ENCODE data around the gene OR5AU1. TPM values are rescaled to one million over a fixed set of nuclear protein-coding genes. Genes with fewer than 3 reads are reported as not detected.
A peak's percentile ranks its signal among the peaks of the same experiment; 100 is the strongest.

Gene OR5AU1
- total RNA-seq, 1 donor from 2014 or later, result not detected

DNA sequence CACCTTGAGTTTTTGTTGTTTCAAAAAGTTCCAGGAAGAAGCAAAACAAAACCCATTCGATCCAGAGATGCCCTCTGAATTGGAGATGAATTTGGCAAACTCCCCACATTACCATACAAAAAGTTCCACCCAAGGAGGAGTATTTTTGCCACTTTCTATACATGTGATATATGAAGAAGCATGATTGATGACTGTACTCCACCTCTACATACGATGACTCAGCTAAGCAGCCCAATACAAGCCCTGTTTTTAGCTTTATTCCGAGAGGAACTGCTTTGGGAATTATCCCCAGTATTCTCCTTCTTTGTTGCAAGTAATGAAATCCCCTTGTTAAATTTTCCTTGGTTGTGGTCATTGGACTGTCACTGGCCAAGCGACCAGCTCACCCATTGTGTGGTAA is 43.6 kb downstream of the OR5AU1 start:
- H3K4me1 Mint-ChIP-seq (ENCODE audit: low read depth), result peaks cover 11% of the 10 kb centered on the region
- no peaks in the 10 kb centered on the region for H3K9me3 Mint-ChIP-seq
- H3K4me3 Mint-ChIP-seq (ENCODE audit: low read depth), result no peak overlapping the region
- intact Hi-C loops (cut with micrococcal nuclease), result no loop called here
- no peaks in the 10 kb centered on the region for H3K36me3 Mint-ChIP-seq (ENCODE audit: low read depth)
- no peaks in the 10 kb centered on the region for H3K27me3 Mint-ChIP-seq (ENCODE audit: low read depth)
- no peak for DNase-seq (ENCODE audit: low spot score)
- no peak overlapping the region for H3K27ac Mint-ChIP-seq

DNA sequence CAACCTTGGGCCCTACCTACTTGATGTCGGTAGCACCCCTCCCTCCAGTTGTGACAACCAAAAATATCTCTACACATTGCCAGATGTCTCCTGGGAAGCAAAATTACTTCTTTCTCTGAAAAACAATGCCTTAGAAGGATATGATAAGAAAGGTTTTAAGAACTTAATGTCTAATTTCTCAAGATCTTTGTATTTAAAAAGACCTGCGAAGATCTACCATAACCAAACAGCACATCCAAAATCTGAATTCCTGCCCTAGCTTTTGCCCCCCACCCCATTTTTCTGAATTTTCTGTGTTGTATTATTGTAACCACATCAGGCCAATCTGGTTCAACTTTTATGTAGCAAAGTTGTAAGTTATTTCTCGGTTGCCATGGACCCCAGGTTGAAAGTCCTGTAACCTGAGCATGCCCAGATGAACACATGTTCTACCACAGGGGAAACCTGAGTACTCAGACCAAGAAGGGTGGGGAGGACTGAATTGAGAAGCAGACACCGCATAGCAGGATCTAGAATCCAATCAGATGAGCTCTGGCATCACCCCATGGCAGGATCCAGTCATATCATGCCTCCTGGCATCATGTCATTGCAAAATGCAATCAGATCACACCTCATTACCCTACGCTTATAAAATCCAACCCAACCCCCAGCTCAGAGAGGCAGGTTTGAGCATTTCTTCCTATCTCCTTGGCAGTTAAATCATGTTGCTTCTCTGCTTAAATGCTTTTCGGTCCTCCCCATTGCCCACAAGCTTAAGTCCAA is 46.3 kb downstream of the OR5AU1 start:
- no peaks in the 10 kb centered on the region for H3K27me3 Mint-ChIP-seq (ENCODE audit: low read depth)
- peak overlapping the region; percentile 61 for H3K27ac Mint-ChIP-seq
- H3K36me3 Mint-ChIP-seq (ENCODE audit: low read depth), result no peaks in the 10 kb centered on the region
- H3K4me1 Mint-ChIP-seq (ENCODE audit: low read depth), result peaks cover 24% of the 10 kb centered on the region
- H3K9me3 Mint-ChIP-seq, result no peaks in the 10 kb centered on the region
- no peak overlapping the region for H3K4me3 Mint-ChIP-seq (ENCODE audit: low read depth)
- intact Hi-C loops (cut with micrococcal nuclease), result no loop called here
- no peak for DNase-seq (ENCODE audit: low spot score)

DNA sequence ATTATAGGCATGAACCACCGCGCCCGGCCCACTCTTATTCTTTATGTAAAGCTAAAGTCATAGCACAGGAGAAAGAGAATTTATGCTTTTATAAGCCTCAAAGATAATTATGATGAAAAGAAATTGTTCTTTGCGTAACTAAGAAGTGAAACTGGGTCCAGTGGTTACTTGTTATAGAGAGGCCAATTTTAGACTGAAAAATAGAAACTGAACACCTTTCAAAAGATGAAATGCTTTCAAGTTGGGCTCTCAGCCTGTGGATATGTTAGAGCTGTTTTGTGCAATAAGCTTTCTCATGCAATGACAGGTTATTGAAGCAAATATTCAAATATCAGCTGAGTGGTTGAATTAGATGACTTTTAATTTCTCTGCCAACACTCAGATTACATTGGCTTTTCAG is 47.1 kb downstream of the OR5AU1 start:
- Mint-ChIP-seq H3K27ac (no peak overlapping the region), H3K27me3 (ENCODE audit: low read depth) (no peaks in the 10 kb centered on the region), H3K4me3 (ENCODE audit: low read depth) (no peak overlapping the region), H3K4me1 (ENCODE audit: low read depth) (peaks cover 25% of the 10 kb centered on the region), H3K9me3 (no peaks in the 10 kb centered on the region), H3K36me3 (ENCODE audit: low read depth) (no peaks in the 10 kb centered on the region)
- intact Hi-C loops (cut with micrococcal nuclease), result no loop called here
- no peak for DNase-seq (ENCODE audit: low spot score)

GRCh38 chr14:21107283-21107800 is 48.5 kb downstream of the OR5AU1 start:
- Mint-ChIP-seq H3K4me3 (ENCODE audit: low read depth) (no peak overlapping the region), H3K9me3 (no peaks in the 10 kb centered on the region), H3K4me1 (ENCODE audit: low read depth) (peaks cover 33% of the 10 kb centered on the region), H3K27ac (no peak overlapping the region), H3K36me3 (ENCODE audit: low read depth) (no peaks in the 10 kb centered on the region), H3K27me3 (ENCODE audit: low read depth) (no peaks in the 10 kb centered on the region)
- DNase-seq (ENCODE audit: low spot score), result no peak
- intact Hi-C loops (cut with micrococcal nuclease), result loop anchor here (1.0 to 2.0 kb wide), 2 partner anchors 39 to 93 kb away; no protein-coding TSS in a partner anchor

- H3K4me3 Mint-ChIP-seq (ENCODE audit: low read depth), result no peak overlapping the region
- intact Hi-C loops (cut with micrococcal nuclease), result loop anchor here (1.0 to 2.0 kb wide), 2 partner anchors 38 to 92 kb away; no protein-coding TSS in a partner anchor
- H3K9me3 Mint-ChIP-seq, result no peaks in the 10 kb centered on the region
- H3K27me3 Mint-ChIP-seq (ENCODE audit: low read depth), result no peaks in the 10 kb centered on the region
- H3K27ac Mint-ChIP-seq, result peak overlapping the region; percentile 30
- peaks cover 39% of the 10 kb centered on the region for H3K4me1 Mint-ChIP-seq (ENCODE audit: low read depth)
- peak; percentile 69 for DNase-seq (ENCODE audit: low spot score)
- H3K36me3 Mint-ChIP-seq (ENCODE audit: low read depth), result no peaks in the 10 kb centered on the region
Measured at GRCh38 chr14:21106498-21107282, 49.2 kb downstream of the OR5AU1 start.

DNA sequence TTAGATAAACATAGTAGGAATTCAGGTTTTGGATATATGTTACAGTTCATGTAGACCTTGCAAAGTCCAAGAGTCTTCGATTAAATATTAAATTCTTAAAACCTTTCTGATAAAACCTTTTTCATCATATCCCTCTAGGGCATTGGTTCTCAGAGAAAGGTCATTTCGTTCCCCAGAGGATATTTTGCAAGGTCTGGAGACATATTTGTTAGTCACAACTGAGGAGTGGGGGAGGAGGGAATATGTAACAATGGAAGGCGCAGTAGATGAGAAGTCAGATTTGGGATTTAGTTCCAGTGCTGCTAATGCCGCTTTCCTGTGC is 49.7 kb downstream of the OR5AU1 start:
- DNase-seq (ENCODE audit: low spot score), result no peak
- intact Hi-C loops (cut with micrococcal nuclease), result loop anchor here (2.0 kb wide), 1 partner anchor 37 kb away; no protein-coding TSS in a partner anchor
- peaks cover 40% of the 10 kb centered on the region for H3K4me1 Mint-ChIP-seq (ENCODE audit: low read depth)
- no peak overlapping the region for H3K4me3 Mint-ChIP-seq (ENCODE audit: low read depth)
- no peaks in the 10 kb centered on the region for H3K9me3 Mint-ChIP-seq
- H3K27ac Mint-ChIP-seq, result no peak overlapping the region
- no peaks in the 10 kb centered on the region for H3K36me3 Mint-ChIP-seq (ENCODE audit: low read depth)
- H3K27me3 Mint-ChIP-seq (ENCODE audit: low read depth), result no peaks in the 10 kb centered on the region

DNA sequence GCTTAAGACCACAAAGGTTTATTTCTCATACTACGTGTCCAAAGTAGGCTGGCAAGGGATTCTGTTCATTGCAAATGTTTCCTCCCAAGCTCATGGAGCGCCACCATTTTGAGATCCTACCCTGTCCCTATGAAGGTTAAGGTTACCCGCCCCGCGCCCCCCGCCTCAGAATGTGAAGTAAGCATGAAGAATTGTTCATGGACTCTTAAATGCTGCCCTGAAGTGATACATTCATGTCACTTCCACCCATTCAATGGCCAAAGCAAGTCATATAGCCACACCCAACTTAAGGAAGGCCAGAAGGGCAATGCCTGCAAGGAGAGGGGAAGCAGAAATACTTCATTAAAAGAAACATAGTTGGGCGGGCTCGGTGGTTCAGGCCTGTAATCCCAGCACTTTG is 50.8 kb downstream of the OR5AU1 start:
- Mint-ChIP-seq H3K4me3 (ENCODE audit: low read depth) (peak overlapping the region; percentile 95), H3K36me3 (ENCODE audit: low read depth) (no peaks in the 10 kb centered on the region), H3K9me3 (no peaks in the 10 kb centered on the region), H3K27me3 (ENCODE audit: low read depth) (no peaks in the 10 kb centered on the region), H3K27ac (no peak overlapping the region), H3K4me1 (ENCODE audit: low read depth) (peaks cover 43% of the 10 kb centered on the region)
- intact Hi-C loops (cut with micrococcal nuclease), result no loop called here
- DNase-seq (ENCODE audit: low spot score), result no peak

Other genes starting within 250 kb of the OR5AU1 start
- gene RNASE2, start 200.6 kb downstream of the OR5AU1 start, total RNA-seq, result not detected in 2 replicates
- 93.7 and 102 TPM in 2 replicates for gene METTL17, start 166.1 kb downstream of the OR5AU1 start, total RNA-seq
- 0.18 and 0.30 TPM in 2 replicates for gene SLC39A2, start 156.8 kb downstream of the OR5AU1 start, total RNA-seq
- 1.1 and 1.8 TPM in 2 replicates for gene NDRG2, start 131.0 kb downstream of the OR5AU1 start, total RNA-seq
- not detected in 2 replicates for gene TPPP2, start 125.8 kb downstream of the OR5AU1 start, total RNA-seq
- gene RNASE13, start 121.3 kb downstream of the OR5AU1 start, total RNA-seq, result not detected in 2 replicates
- not detected in 2 replicates for gene RNASE7, start 113.7 kb downstream of the OR5AU1 start, total RNA-seq
- gene RNASE8, start 98.2 kb downstream of the OR5AU1 start, total RNA-seq, result not detected in 2 replicates
- gene ARHGEF40, start 85.8 kb downstream of the OR5AU1 start, total RNA-seq, result 0.05 and 0.16 TPM in 2 replicates
- 9.4 and 11.0 TPM in 2 replicates for gene ZNF219, start 57.4 kb downstream of the OR5AU1 start, total RNA-seq
- gene TMEM253, start 55.0 kb downstream of the OR5AU1 start, total RNA-seq, result not detected in 2 replicates
- 972 and 976 TPM in 2 replicates for gene HNRNPC, start 113.4 kb upstream of the OR5AU1 start, total RNA-seq
- not detected in 2 replicates for gene RPGRIP1, start 124.0 kb upstream of the OR5AU1 start, total RNA-seq
- 161 and 168 TPM in 2 replicates for gene SUPT16H, start 228.0 kb upstream of the OR5AU1 start, total RNA-seq

All from activated T-helper 2 cell treated with anti-CD3 and anti-CD28 coated beads, Interferon-gamma antibody, Interleukin-2, Interleukin-4, amounts not matched to agents 10 μg/mL and 5 μg/mL and 100 μg/mL, durations not matched to agents 14 hours and 24 hours and 36 hours (primary cell).